ENCODE results near the gene MCM3. TPM values are rescaled to one million over a fixed set of nuclear protein-coding genes. Genes with fewer than 3 reads are reported as not detected.
A peak's percentile ranks its signal among the peaks of the same experiment; 100 is the strongest.

The MCM3 gene
- total RNA-seq, 1 donor from 2014 or later = 11.0 TPM

GRCh38 chr6:52254731-52255378 lies 29.7 kb downstream of the MCM3 start:
- DNase-seq (ENCODE audit: low spot score in 2 of 2) = no peak
- FAIRE-seq = no peak

GRCh38 chr6:52253494-52253893 lies 31.0 kb downstream of the MCM3 start:
- DNase-seq (ENCODE audit: low spot score in 2 of 2) = no peak
- no peak for FAIRE-seq

- DNase-seq (ENCODE audit: low spot score in 2 of 2) = no peak
- no peak for FAIRE-seq
Measured at GRCh38 chr6:52251113-52251512, 33.4 kb downstream of the MCM3 start.

GRCh38 chr6:52249078-52249477 lies 35.5 kb downstream of the MCM3 start:
- DNase-seq (ENCODE audit: low spot score in 2 of 2) (no peak), FAIRE-seq (no peak)

- DNase-seq (ENCODE audit: low spot score in 2 of 2) = no peak
- no peak for FAIRE-seq
Measured at GRCh38 chr6:52245425-52245824, 39.1 kb downstream of the MCM3 start.

GRCh38 chr6:52244400-52244799 lies 40.1 kb downstream of the MCM3 start, which contains the start of gene IL17F:
Gene IL17F, minus strand, starts transcription at chr6:52244500. Its CDS starts 71 bp downstream, at chr6:52244429.
- FAIRE-seq (no peak), DNase-seq (ENCODE audit: low spot score in 2 of 2) (no peak)

GRCh38 chr6:52243282-52243893 lies 41.2 kb downstream of the MCM3 start:
- no peak for FAIRE-seq
- DNase-seq (ENCODE audit: low spot score in 2 of 2) = no peak

- DNase-seq (ENCODE audit: low spot score in 2 of 2) = no peak
- FAIRE-seq = no peak
Measured at GRCh38 chr6:52241819-52242218, 42.7 kb downstream of the MCM3 start.

- FAIRE-seq = no peak
- peak in 1 of 2 donors; percentile 12 for DNase-seq (ENCODE audit: low spot score in 2 of 2)
Measured at GRCh38 chr6:52233975-52234823, 50.3 kb downstream of the MCM3 start.

- FAIRE-seq (no peak), DNase-seq (ENCODE audit: low spot score in 2 of 2) (no peak)
Measured at GRCh38 chr6:52233005-52233404, 51.5 kb downstream of the MCM3 start.

GRCh38 chr6:52231406-52232127 lies 53.0 kb downstream of the MCM3 start:
- DNase-seq (ENCODE audit: low spot score in 2 of 2) = no peak
- FAIRE-seq = no peak

- DNase-seq (ENCODE audit: low spot score in 2 of 2) (no peak), FAIRE-seq (no peak)
Measured at GRCh38 chr6:52230685-52231084, 53.9 kb downstream of the MCM3 start.

GRCh38 chr6:52227495-52227894 lies 57.0 kb downstream of the MCM3 start:
- no peak for DNase-seq (ENCODE audit: low spot score in 2 of 2)
- FAIRE-seq = no peak

- DNase-seq (ENCODE audit: low spot score in 2 of 2) = no peak
- FAIRE-seq = no peak
Measured at GRCh38 chr6:52221302-52221701, 63.2 kb downstream of the MCM3 start.

GRCh38 chr6:52217761-52218160 lies 66.8 kb downstream of the MCM3 start:
- DNase-seq (ENCODE audit: low spot score in 2 of 2) (no peak), FAIRE-seq (no peak)

- no peak for FAIRE-seq
- no peak for DNase-seq (ENCODE audit: low spot score in 2 of 2)
Measured at GRCh38 chr6:52216932-52217575, 67.5 kb downstream of the MCM3 start.

- no peak for FAIRE-seq
- no peak for DNase-seq (ENCODE audit: low spot score in 2 of 2)
Measured at GRCh38 chr6:52215787-52216186, 68.8 kb downstream of the MCM3 start.

All from frontal cortex (tissue), 4 donors.